H1 (cell line): ENCODE measurements around the gene BCL2A1. TPM values are rescaled to one million over a fixed set of nuclear protein-coding genes. Genes with fewer than 3 reads are reported as not detected.

Experiments
- CTCF ChIA-PET: fragments of 300-600 bp; sonication (Branson Sonifier 250); formaldehyde crosslinking; loops from one replicate; lab custom pipeline; 2021; ENCODE audit not compliant: partially characterized antibody; lab: Charles Lee
- POLR2A ChIA-PET: fragments of 300-600 bp; sonication (Branson Sonifier 250); formaldehyde crosslinking; loops from one replicate; lab custom pipeline; 2021; ENCODE audit warnings: inconsistent platforms; ENCODE audit not compliant: partially characterized antibody; lab: Charles Lee
- DNase-seq, 2 experiments: peaks; one replicate each; pipeline versions ENCODE4 v3.0.0 to v3.0.0-alpha.2; 2010 to 2022; ENCODE audit warnings: low spot score in 2 of 2, low read depth in 1 of 2, mixed read lengths in 1 of 2
- FAIRE-seq: peaks from 2 replicates; lab custom pipeline; 2011; peaks lifted over from hg19 to GRCh38; lab: Jason Lieb, UNC
- H2AFZ ChIP-seq: 2 replicates; pipeline ENCODE4 v1.8.1; 2012; ENCODE audit warnings: low read length, inconsistent platforms
- H2AK5ac ChIP-seq: 2 replicates; pipeline ENCODE4 v1.6.1; 2013; ENCODE audit warnings: low read depth, low read length
- H2BK120ac ChIP-seq: replicated peaks from 2 replicates; pipeline ENCODE3; 2013; ENCODE audit warnings: low read depth, low read length, inconsistent platforms
- H2BK12ac ChIP-seq: 2 replicates; pipeline ENCODE4 v1.6.1; 2013; ENCODE audit warnings: low read depth, low read length
- H2BK15ac ChIP-seq: 2 replicates; pipeline ENCODE4 v1.6.1; 2013; ENCODE audit warnings: low read length
- H2BK20ac ChIP-seq: 2 replicates; pipeline ENCODE4 v1.6.1; 2013; ENCODE audit warnings: low read length
- H2BK5ac ChIP-seq: 2 replicates; pipeline ENCODE4 v1.6.1; 2013; ENCODE audit warnings: low read depth, low read length
- H3K14ac ChIP-seq: 2 replicates; pipeline ENCODE4 v1.6.1; 2013; ENCODE audit warnings: inconsistent platforms; ENCODE audit not compliant: insufficient read length
- H3K18ac ChIP-seq: 2 replicates; pipeline ENCODE4 v1.6.1; 2013; ENCODE audit warnings: low read length; ENCODE audit errors: extremely low read depth
- H3K23ac ChIP-seq: 2 replicates; pipeline ENCODE4 v1.6.1; 2013; ENCODE audit warnings: inconsistent platforms; ENCODE audit not compliant: insufficient read length
- H3K23me2 ChIP-seq: 2 replicates; pipeline ENCODE4 v1.6.1; 2013; ENCODE audit warnings: low read depth, low read length
- H3K27ac ChIP-seq: 2 replicates; pipeline ENCODE4 v1.6.1; 2011; ENCODE audit warnings: low read depth, low read length, inconsistent platforms
- H3K27me3 ChIP-seq, 4 experiments: replicated peaks in 1 of 4; 1 replicate in 1 of 4; 2 replicates in 3 of 4; pipeline versions ENCODE4 v1.6.1 to v1.8.1; 2011 to 2013; ENCODE audit warnings: low read length in 3 of 4, mild to moderate bottlenecking in 3 of 4, inconsistent platforms in 2 of 4, mixed read lengths in 2 of 4, moderate library complexity in 1 of 4; ENCODE audit not compliant: control insufficient read depth in 3 of 4, insufficient read depth in 3 of 4; ENCODE audit errors: extremely low read depth in 1 of 4
- H3K36me3 ChIP-seq, 4 experiments: 2 replicates each; pipeline versions ENCODE4 v1.6.1 to v1.8.1; 2011 to 2013; ENCODE audit warnings: mild to moderate bottlenecking in 4 of 4, low read length in 3 of 4, moderate library complexity in 2 of 4, control low read depth in 1 of 4, inconsistent platforms in 1 of 4; ENCODE audit not compliant: insufficient read depth in 4 of 4, control insufficient read depth in 2 of 4
- H3K4ac ChIP-seq: replicated peaks from 2 replicates; pipeline ENCODE3; 2013; ENCODE audit warnings: low read length, low read depth, mixed read lengths, inconsistent platforms; ENCODE audit not compliant: insufficient read length
- H3K4me1 ChIP-seq, 4 experiments: replicated peaks in 1 of 4; 1 replicate in 1 of 4; 2 replicates in 3 of 4; pipeline versions ENCODE4 v1.6.1 to v1.8.1; 2011 to 2013; ENCODE audit warnings: low read length in 3 of 4, inconsistent platforms in 2 of 4, mixed read lengths in 1 of 4; ENCODE audit not compliant: insufficient read depth in 4 of 4, control insufficient read depth in 3 of 4
- H3K4me2 ChIP-seq, 2 experiments: 2 replicates each; pipeline versions ENCODE4 v1.6.1 to v1.8.1; 2011 to 2013; ENCODE audit warnings: low read depth in 2 of 2, low read length in 2 of 2, control low read depth in 1 of 2, inconsistent platforms in 1 of 2, mild to moderate bottlenecking in 1 of 2; ENCODE audit not compliant: insufficient read depth in 1 of 2
- H3K4me3 ChIP-seq, 4 experiments: fragments of 200-600, 300-600 bp in 1 of 4; sonication (generic), shearing (Covaris generic), sonication (Bioruptor Twin) in 1 of 4; 2 replicates each; pipeline versions ENCODE4 v1.5.1 to v1.8.1; 2011 to 2016; ENCODE audit warnings: low read length in 4 of 4, low read depth in 3 of 4, control low read depth in 2 of 4, inconsistent platforms in 2 of 4, mild to moderate bottlenecking in 2 of 4, mixed read lengths in 1 of 4, moderate library complexity in 1 of 4; ENCODE audit not compliant: insufficient read depth in 2 of 4; ENCODE audit errors: extremely low read depth in 1 of 4
- H3K56ac ChIP-seq: replicated peaks from 2 replicates; pipeline ENCODE3; 2013; ENCODE audit warnings: low read depth, mild to moderate bottlenecking, mixed read lengths, low read length, inconsistent platforms; ENCODE audit not compliant: insufficient read length
- H3K79me1 ChIP-seq: 2 replicates; pipeline ENCODE4 v1.6.1; 2013; ENCODE audit warnings: low read depth, low read length, control low read depth
- H3K79me2 ChIP-seq, 2 experiments: 2 replicates each; pipeline versions ENCODE4 v1.6.1 to v1.8.1; 2012 to 2013; ENCODE audit warnings: low read length in 2 of 2, mild to moderate bottlenecking in 2 of 2, inconsistent platforms in 1 of 2; ENCODE audit not compliant: insufficient read depth in 2 of 2, control insufficient read depth in 1 of 2
- H3K9ac ChIP-seq, 4 experiments: replicated peaks in 1 of 4; 1 replicate in 1 of 4; 2 replicates in 3 of 4; pipeline versions ENCODE4 v1.6.1 to v1.8.1; 2011 to 2013; ENCODE audit warnings: low read depth in 3 of 4, low read length in 3 of 4, control low read depth in 2 of 4, mild to moderate bottlenecking in 2 of 4, moderate library complexity in 2 of 4, inconsistent platforms in 1 of 4; ENCODE audit errors: extremely low read depth in 1 of 4
- H3K9me3 ChIP-seq, 2 experiments: 2 replicates each; pipeline versions ENCODE4 v1.6.1 to v1.8.1; 2012 to 2013; ENCODE audit warnings: mild to moderate bottlenecking in 2 of 2, moderate library complexity in 2 of 2, control low read depth in 1 of 2, inconsistent platforms in 1 of 2, low read depth in 1 of 2, low read length in 1 of 2, mixed read lengths in 1 of 2; ENCODE audit not compliant: insufficient read depth in 2 of 2
- H4K20me1 ChIP-seq, 2 experiments: replicated peaks in 1 of 2; 2 replicates each; pipeline versions ENCODE3 to v1.8.1; 2011 to 2013; ENCODE audit warnings: inconsistent platforms in 2 of 2, low read length in 2 of 2, mild to moderate bottlenecking in 1 of 2; ENCODE audit not compliant: insufficient read depth in 2 of 2, control insufficient read depth in 1 of 2
- H4K5ac ChIP-seq: 2 replicates; pipeline ENCODE4 v1.6.1; 2013; ENCODE audit warnings: low read length, low read depth, mixed read lengths, inconsistent platforms; ENCODE audit not compliant: insufficient read length
- H4K8ac ChIP-seq: 2 replicates; pipeline ENCODE4 v1.8.0; 2013; ENCODE audit warnings: mild to moderate bottlenecking, moderate library complexity, low read length, inconsistent platforms; ENCODE audit not compliant: insufficient read depth; ENCODE audit errors: extremely low read depth
- H4K91ac ChIP-seq: replicated peaks from 2 replicates; pipeline ENCODE3; 2013; ENCODE audit warnings: low read length, mixed read lengths, inconsistent platforms; ENCODE audit not compliant: insufficient read length
- BRCA1 ChIP-seq: IDR thresholded peaks from 2 replicates; pipeline ENCODE4 v1.6.1; 2012; ENCODE audit warnings: low read depth, low read length, improper control_type of control experiment
- CTBP2 ChIP-seq: IDR thresholded peaks from 2 replicates; pipeline ENCODE4 v1.7.0; 2011; ENCODE audit warnings: borderline replicate concordance, mild to moderate bottlenecking, moderate library complexity, mixed read lengths, low read length; ENCODE audit not compliant: insufficient read depth, insufficient read length
- FOSL1 ChIP-seq: IDR thresholded peaks from 2 replicates; pipeline ENCODE4 v1.6.1; 2011; ENCODE audit warnings: mild to moderate bottlenecking, low read depth, low read length, moderate library complexity; ENCODE audit not compliant: insufficient read depth
- NANOG ChIP-seq: IDR thresholded peaks from 2 replicates; pipeline ENCODE4 v1.6.1; 2011; ENCODE audit warnings: low read length, low read depth, mild to moderate bottlenecking, inconsistent platforms; ENCODE audit not compliant: insufficient read depth, poor library complexity, severe bottlenecking
- RAD21 ChIP-seq, 2 experiments: IDR thresholded peaks in 1 of 2; conservative IDR thresholded peaks in 1 of 2; 2 replicates each; pipeline ENCODE4 v1.6.1; 2011; ENCODE audit warnings: low read depth in 2 of 2, low read length in 2 of 2, improper control_type of control experiment in 1 of 2, inconsistent platforms in 1 of 2, mild to moderate bottlenecking in 1 of 2, moderate library complexity in 1 of 2
- RNF2 ChIP-seq: fragments of 200-900, 300-1000 bp; sonication (generic); IDR thresholded peaks from 2 replicates; pipeline ENCODE4 v1.7.1; 2016; ENCODE audit warnings: borderline replicate concordance, low read depth, mild to moderate bottlenecking, antibody characterized with exemption, low read length; ENCODE audit not compliant: poor library complexity, severe bottlenecking; ENCODE audit errors: missing control alignments
- SAP30 ChIP-seq: fragments of 300-600 bp; sonication (generic); IDR thresholded peaks from 2 replicates; pipeline ENCODE4 v1.7.1; 2012; ENCODE audit warnings: low read length, moderate library complexity, mild to moderate bottlenecking, inconsistent platforms; ENCODE audit not compliant: insufficient read depth, insufficient replicate concordance
- SIRT6 ChIP-seq: IDR thresholded peaks from one replicate; pipeline ENCODE4 v1.7.1; 2012; ENCODE audit warnings: low read length, inconsistent platforms
- SP1 ChIP-seq: IDR thresholded peaks from 2 replicates; pipeline ENCODE4 v1.6.1; 2011; ENCODE audit warnings: low read depth, low read length
- SP4 ChIP-seq: IDR thresholded peaks from 2 replicates; pipeline ENCODE4 v1.6.1; 2012; ENCODE audit warnings: low read length, inconsistent platforms
- TBP ChIP-seq: IDR thresholded peaks from 2 replicates; pipeline ENCODE4 v1.6.1; 2011; ENCODE audit warnings: low read depth, low read length, improper control_type of control experiment
- TCF12 ChIP-seq: IDR thresholded peaks from 2 replicates; pipeline ENCODE4 v1.6.1; 2011; ENCODE audit warnings: low read depth, mild to moderate bottlenecking, low read length
- ZNF274 ChIP-seq: IDR thresholded peaks from 2 replicates; pipeline ENCODE4 v1.7.0; 2012; ENCODE audit warnings: low read length, borderline replicate concordance; ENCODE audit errors: extremely low read depth
- WGBS, 2 experiments: shearing (Covaris generic) in 1 of 2; methylation state at CpG; one replicate each; pipeline versions ENCODE4 v1.1.6 to v1.1.7; 2013 to 2015; ENCODE audit warnings: low lambda C conversion rate in 2 of 2, mixed read lengths in 2 of 2, inconsistent platforms in 1 of 2, low coverage in 1 of 2, missing lambda C conversion rate in 1 of 2; ENCODE audit not compliant: insufficient replicate concordance in 2 of 2, insufficient coverage in 1 of 2, insufficient read length in 1 of 2; ENCODE audit errors: extremely low coverage in 1 of 2, missing lambda C conversion rate in 1 of 2; 5-methylcytosine and 5-hydroxymethylcytosine counted together
- polyA plus RNA-seq, 7 experiments: library from polyadenylated mRNA; depleted of rRNA in 3 of 7; stranded (reverse) in 5 of 7; unstranded in 2 of 7; fragments of >200 nt in 5 of 7; fragments of 200-250 nt in 2 of 7; gene quantifications; 1 replicate in 5 of 7; 2 replicates in 1 of 7; 4 replicates in 1 of 7; pipeline versions ENCODE4 v1.2.1 to v1.2.3, GENCODE V29; 2011 to 2013; ENCODE audit warnings: missing spikeins in 2 of 7, mixed read lengths in 2 of 7
- total RNA-seq: library from RNA; stranded (reverse); fragmentation: NEBNext Ultra II Directional; extraction: Animal tissue kit (Norgen Biotek cat#: 25700); gene quantifications from 2 replicates; pipeline ENCODE4 v1.2.1, GENCODE V29; 2021

The BCL2A1 gene
- total and polyA plus RNA-seq, 2 of the 8 experiments (the other 6 are each of a cell fraction or from before 2014, with no cell fraction given): not detected

GRCh38 chr15:79960502-79961212 is 10.3 kb downstream of the BCL2A1 start:
- Histone ChIP-seq H3K23me2 (no peaks in the 10 kb centered on the region), H3K36me3 (no peaks in the 10 kb centered on the region), H4K8ac (no peak overlapping the region), H4K20me1 (no peaks in the 10 kb centered on the region), H3K4me1 (no peaks in the 10 kb centered on the region), H3K79me1 (no peaks in the 10 kb centered on the region), H2BK20ac (no peak overlapping the region), H3K27me3 (no peaks in the 10 kb centered on the region), H3K23ac (no peak overlapping the region), H2BK5ac (no peak overlapping the region), H3K79me2 (no peaks in the 10 kb centered on the region), H3K4me3 (no peak overlapping the region), H3K9me3 (no peaks in the 10 kb centered on the region), H2BK12ac (no peak overlapping the region), H4K91ac (no peak overlapping the region), H3K27ac (no peak overlapping the region), H2AK5ac (no peak overlapping the region), H3K18ac (no peak overlapping the region), H3K9ac (no peak overlapping the region), H3K14ac (no peak overlapping the region), H2BK120ac (no peak overlapping the region), H4K5ac (no peak overlapping the region), H2AFZ (peak overlapping the region; percentile 70; the same call in 1 of the 2 replicates), H3K56ac (no peak overlapping the region), H3K4me2 (no peak overlapping the region), H3K4ac (no peak overlapping the region), H2BK15ac (no peak overlapping the region)
- 93% methylated on average over 10 of the region's 10 CpGs; no CpG with 5 or more reads in 1 of the 2 experiments for WGBS, 2 experiments
- FAIRE-seq (no peak), DNase-seq (no peak)
- ChIA-PET POLR2A (no interaction called here), CTCF (no interaction called here)
- TF ChIP-seq ZNF274: no peak
- no peak for TF ChIP-seq SP4
- TF ChIP-seq FOSL1: no peak
- TF ChIP-seq CTBP2: no peak
- TF ChIP-seq TBP: no peak
- no peak for TF ChIP-seq TCF12
- TF ChIP-seq SP1: no peak
- TF ChIP-seq SIRT6: no peak
- no peak for TF ChIP-seq RNF2
- TF ChIP-seq BRCA1: no peak
- no peak for TF ChIP-seq RAD21 (IDR thresholded peaks at IDR 0.05 in 1 of 2, conservative IDR thresholded peaks at IDR 0.05 in 1 of 2; ENCODE audit: low read depth in 2 of 2, low read length in 2 of 2)
- no peak for TF ChIP-seq SAP30
- no peak for TF ChIP-seq NANOG
